ENCODE results near the gene EIF5A.

- TF ChIP-seq CTCF (conservative IDR thresholded peaks at IDR 0.05 in 1 of 2, IDR thresholded peaks at IDR 0.05 in 1 of 2; ENCODE audit: low read depth in 1 of 2, low read length in 2 of 2) (no peak), EZH2 (IDR thresholded peaks at IDR 0.05; ENCODE audit: low read length, missing control alignments) (no peak)
Measured at GRCh38 chr17:7351665-7352502, 44.5 kb downstream of the EIF5A start, which contains the start of gene KCTD11.

Measured in fibroblast of lung (primary cell).